NCI-H2029 (cell line): ENCODE results near the gene DXO.

Experiments used
- DNase-seq: peaks from one replicate; lab custom pipeline; 2025; lab: John Stamatoyannopoulos, UW

The DXO gene

GRCh38 chr6:31928672-31928939, 43.3 kb downstream of the DXO start:
- DNase-seq = no peak

DNA sequence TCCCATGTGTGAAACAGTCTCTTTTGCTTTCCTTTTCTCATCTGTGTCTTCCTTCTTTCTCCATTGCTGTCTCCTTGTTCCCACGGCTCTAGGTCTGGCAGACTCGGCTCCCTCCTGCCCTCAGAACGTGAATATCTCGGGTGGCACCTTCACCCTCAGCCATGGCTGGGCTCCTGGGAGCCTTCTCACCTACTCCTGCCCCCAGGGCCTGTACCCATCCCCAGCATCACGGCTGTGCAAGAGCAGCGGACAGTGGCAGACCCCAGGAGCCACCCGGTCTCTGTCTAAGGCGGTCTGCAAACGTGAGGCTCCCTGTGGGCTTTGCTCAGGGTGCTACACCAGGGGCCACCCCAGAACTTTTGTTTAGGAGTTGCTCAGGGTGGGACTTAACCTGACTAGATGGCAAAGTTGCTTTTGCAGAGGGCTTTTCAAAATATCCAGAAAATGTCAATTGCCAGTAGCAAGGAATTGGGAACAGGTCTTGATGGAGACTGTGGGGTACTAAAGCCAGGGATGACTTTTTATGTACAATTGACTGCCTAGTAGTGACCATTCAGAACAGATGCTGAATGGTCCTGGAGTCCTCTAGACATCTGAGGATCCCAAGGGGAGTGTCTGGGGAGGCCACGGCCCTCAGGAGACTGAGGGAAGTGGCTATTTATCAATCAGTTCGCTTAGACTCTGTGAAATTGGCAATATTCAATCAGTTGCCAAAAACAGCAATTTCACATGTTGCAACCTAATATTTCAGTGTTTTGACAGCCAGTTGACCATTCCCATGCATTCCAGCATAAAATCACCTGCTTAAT, 43.9 kb downstream of the DXO start:
- DNase-seq = no peak

- no peak for DNase-seq
These were observed 44.6 kb downstream of the DXO start, which contains the start of gene C2 for GRCh38 chr6:31927242-31927862. Gene C2, plus strand, starts transcription at chr6:31927717. Its CDS starts 36 bp downstream, at chr6:31927753.

- no peak for DNase-seq
These were observed 49.0 kb downstream of the DXO start for GRCh38 chr6:31922942-31923341.

DNA sequence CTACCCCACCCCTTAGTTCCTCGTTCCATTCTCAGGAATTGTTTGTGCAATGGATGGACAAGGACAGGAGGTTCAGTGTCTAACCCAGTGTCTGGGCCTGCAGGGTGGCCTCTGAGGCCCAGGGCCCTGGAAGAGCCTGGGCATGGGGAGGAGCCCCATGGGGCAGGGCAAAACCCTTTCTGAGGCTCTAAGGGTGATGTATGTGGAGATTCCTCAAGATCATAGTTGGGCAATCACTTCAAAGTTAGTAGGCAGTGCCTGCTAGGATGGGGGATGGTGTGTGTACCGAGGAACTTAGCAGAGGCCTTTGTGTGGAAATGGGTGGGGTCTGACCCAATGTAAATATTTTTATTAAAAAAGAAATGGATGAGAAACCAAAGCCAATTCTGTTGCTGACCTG, 51.1 kb downstream of the DXO start:
- no peak for DNase-seq
